ENCODE data around the gene SLC30A2. TPM values are rescaled to one million over a fixed set of nuclear protein-coding genes. Genes with fewer than 3 reads are reported as not detected.

Gene SLC30A2
- total and polyA plus RNA-seq, 9 of the 15 experiments (the other 6 are each of a cell fraction or from before 2014, with no cell fraction given), result 0.01 to 0.18 (median 0.06) TPM; not detected in 3

DNA sequence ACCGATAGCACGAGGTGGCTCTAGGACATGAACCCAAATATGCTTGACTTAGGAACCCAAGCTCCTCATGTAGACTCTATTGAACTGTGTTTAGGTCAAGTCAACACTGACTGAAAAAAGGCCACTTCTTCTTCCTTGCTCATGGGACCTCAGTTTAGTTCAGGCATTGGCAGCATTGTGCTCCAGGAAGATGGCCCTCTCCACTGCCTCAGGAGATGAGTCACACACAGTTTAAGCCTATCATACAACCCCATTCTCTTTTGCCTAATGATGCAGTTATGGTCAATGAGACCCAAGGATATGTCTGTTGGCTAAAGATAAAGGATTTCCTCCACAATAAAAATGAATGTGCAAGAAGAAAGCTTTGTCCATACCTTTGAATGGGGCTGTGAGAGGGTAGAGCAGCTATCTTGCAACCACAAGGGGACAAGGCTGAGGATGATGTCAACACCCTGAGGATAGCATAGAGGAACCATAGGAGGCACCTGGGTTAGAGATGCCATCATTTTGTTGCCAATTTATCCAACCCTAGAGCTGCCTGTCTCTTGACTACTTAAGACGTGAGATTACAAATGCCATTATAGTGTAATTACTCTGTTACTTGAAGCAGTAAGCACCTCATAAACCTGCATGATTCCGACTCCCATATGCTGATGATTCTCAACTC, 24.5 kb upstream of the SLC30A2 start (continued):
- TF ChIP-seq, protein P1, sequence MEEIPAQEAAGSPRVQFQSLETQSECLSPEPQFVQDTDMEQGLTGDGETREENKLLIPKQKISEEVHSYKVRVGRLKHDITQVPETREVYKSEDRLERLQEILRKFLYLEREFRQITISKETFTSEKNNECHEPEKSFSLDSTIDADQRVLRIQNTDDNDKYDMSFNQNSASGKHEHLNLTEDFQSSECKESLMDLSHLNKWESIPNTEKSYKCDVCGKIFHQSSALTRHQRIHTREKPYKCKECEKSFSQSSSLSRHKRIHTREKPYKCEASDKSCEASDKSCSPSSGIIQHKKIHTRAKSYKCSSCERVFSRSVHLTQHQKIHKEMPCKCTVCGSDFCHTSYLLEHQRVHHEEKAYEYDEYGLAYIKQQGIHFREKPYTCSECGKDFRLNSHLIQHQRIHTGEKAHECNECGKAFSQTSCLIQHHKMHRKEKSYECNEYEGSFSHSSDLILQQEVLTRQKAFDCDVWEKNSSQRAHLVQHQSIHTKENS (CRISPR knock-in tag; IDR thresholded peaks at IDR 0.05), result no peak
- TF ChIP-seq ZNF197 (CRISPR knock-in tag; IDR thresholded peaks at IDR 0.05; ENCODE audit: low read depth) (peak; percentile 90), SRSF1 (IDR thresholded peaks at IDR 0.05; ENCODE audit: low read depth, low read length) (no peak), POLR2AphosphoS5 (IDR thresholded peaks at IDR 0.05; ENCODE audit: control insufficient read depth, insufficient read depth, low read depth, low read length) (peak; percentile 96), ZNF23 (CRISPR knock-in tag; IDR thresholded peaks at IDR 0.05) (no peak), ELF2 (CRISPR knock-in tag; IDR thresholded peaks at IDR 0.05) (no peak), ZNF778 (CRISPR knock-in tag; IDR thresholded peaks at IDR 0.05) (no peak), KLF13 (tag; IDR thresholded peaks at IDR 0.05; ENCODE audit: borderline replicate concordance, low read depth) (no peak; the same call in 1 of the 2 replicates), TCF3 (CRISPR knock-in tag; IDR thresholded peaks at IDR 0.05) (peak; percentile 100), NBN (IDR thresholded peaks at IDR 0.05; ENCODE audit: low read depth) (peak; percentile 99), CHCHD3 (CRISPR knock-in tag; IDR thresholded peaks at IDR 0.05) (no peak), POLR2G (IDR thresholded peaks at IDR 0.05; ENCODE audit: low read depth, low read length) (0 out of 2 replicates have a peak, but pooled peaks have one; percentile 23)
- TF ChIP-seq, protein P2, sequence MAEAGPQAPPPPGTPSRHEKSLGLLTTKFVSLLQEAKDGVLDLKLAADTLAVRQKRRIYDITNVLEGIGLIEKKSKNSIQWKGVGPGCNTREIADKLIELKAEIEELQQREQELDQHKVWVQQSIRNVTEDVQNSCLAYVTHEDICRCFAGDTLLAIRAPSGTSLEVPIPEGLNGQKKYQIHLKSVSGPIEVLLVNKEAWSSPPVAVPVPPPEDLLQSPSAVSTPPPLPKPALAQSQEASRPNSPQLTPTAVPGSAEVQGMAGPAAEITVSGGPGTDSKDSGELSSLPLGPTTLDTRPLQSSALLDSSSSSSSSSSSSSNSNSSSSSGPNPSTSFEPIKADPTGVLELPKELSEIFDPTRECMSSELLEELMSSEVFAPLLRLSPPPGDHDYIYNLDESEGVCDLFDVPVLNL (CRISPR knock-in tag; IDR thresholded peaks at IDR 0.05; ENCODE audit: low read depth), result no peak
- TF ChIP-seq, protein P3, sequence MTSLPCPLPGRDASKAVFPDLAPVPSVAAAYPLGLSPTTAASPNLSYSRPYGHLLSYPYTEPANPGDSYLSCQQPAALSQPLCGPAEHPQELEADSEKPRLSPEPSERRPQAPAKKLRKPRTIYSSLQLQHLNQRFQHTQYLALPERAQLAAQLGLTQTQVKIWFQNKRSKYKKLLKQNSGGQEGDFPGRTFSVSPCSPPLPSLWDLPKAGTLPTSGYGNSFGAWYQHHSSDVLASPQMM (CRISPR knock-in tag; IDR thresholded peaks at IDR 0.05), result no peak
- TF ChIP-seq, protein P4, sequence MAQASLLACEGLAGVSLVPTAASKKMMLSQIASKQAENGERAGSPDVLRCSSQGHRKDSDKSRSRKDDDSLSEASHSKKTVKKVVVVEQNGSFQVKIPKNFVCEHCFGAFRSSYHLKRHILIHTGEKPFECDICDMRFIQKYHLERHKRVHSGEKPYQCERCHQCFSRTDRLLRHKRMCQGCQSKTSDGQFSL (CRISPR knock-in tag; IDR thresholded peaks at IDR 0.05), result no peak
- TF ChIP-seq, protein P4 (tag; IDR thresholded peaks at IDR 0.05), result no peak
